Upper lobe of left lung (tissue), 6 donors: ENCODE measurements around the gene MOAP1. TPM values are rescaled to one million over a fixed set of nuclear protein-coding genes. Genes with fewer than 3 reads are reported as not detected.
"Not testable (repeated sequence)": the region's sequence is repeated elsewhere in the genome, so short reads cannot be mapped to it uniquely, and the experiment has no call there.

Experiments
- ATAC-seq, 2 donors: fragments of 200-7000 bp; cut with Tn5 transposase; one replicate each; pipeline ENCODE4 v1.9.1; 2022; ENCODE audit warnings: mild to moderate bottlenecking in 2 of 2, moderate library complexity in 2 of 2; ENCODE audit not compliant: low FRiP score in 2 of 2
- DNase-seq, 2 donors: peaks; one replicate each; pipeline ENCODE4 v3.0.0-alpha.2; 2019 to 2020
- H3K27ac ChIP-seq, 4 donors: fragments of 200-600 bp; sonication (generic); one replicate each; pipeline ENCODE4 v1.5.1; 2016 to 2019
- H3K27me3 ChIP-seq, 4 donors: fragments of 200-600 bp; sonication (generic); one replicate each; pipeline ENCODE4 v1.5.1; 2017 to 2019
- H3K36me3 ChIP-seq, 4 donors: fragments of 200-600 bp; sonication (generic); one replicate each; pipeline ENCODE4 v1.5.1; 2016 to 2019
- H3K4me1 ChIP-seq, 4 donors: fragments of 200-600 bp; sonication (generic); one replicate each; pipeline ENCODE4 v1.5.1; 2018 to 2019
- H3K4me3 ChIP-seq, 4 donors: fragments of 200-600 bp; sonication (generic); one replicate each; pipeline ENCODE4 v1.5.1; 2017 to 2019; ENCODE audit warnings: mild to moderate bottlenecking in 2 of 4, moderate library complexity in 1 of 4
- H3K9me3 ChIP-seq, 4 donors: fragments of 200-600 bp; sonication (generic); one replicate each; pipeline ENCODE4 v1.5.1; 2018 to 2019
- CTCF ChIP-seq, 6 experiments: fragments of 450-650 bp in 4 of 6; fragments of 200-600 bp in 2 of 6; sonication (generic) in 2 of 6; IDR thresholded peaks; one replicate each; pipeline ENCODE4 v1.5.1; 2016 to 2019; ENCODE audit warnings: antibody characterized with exemption in 6 of 6
- EP300 ChIP-seq, 4 donors: sonication (generic); formaldehyde crosslinking; IDR thresholded peaks; one replicate each; pipeline ENCODE4 v1.5.1; 2017; ENCODE audit warnings: antibody characterized with exemption in 4 of 4, control low read depth in 2 of 4
- POLR2A ChIP-seq, 4 donors: fragments of 450-650 bp; IDR thresholded peaks; one replicate each; pipeline ENCODE4 v1.5.1; 2016 to 2017; ENCODE audit warnings: antibody characterized with exemption in 4 of 4, mild to moderate bottlenecking in 2 of 4
- POLR2AphosphoS5 ChIP-seq, 2 donors: sonication (generic); formaldehyde crosslinking; IDR thresholded peaks; one replicate each; pipeline ENCODE4 v1.5.1; 2017; ENCODE audit warnings: antibody characterized with exemption in 2 of 2
- WGBS, 2 donors: methylation state at CpG; one replicate each; pipeline ENCODE4 v1.1.5; 2017 to 2018; 5-methylcytosine and 5-hydroxymethylcytosine counted together
- total RNA-seq, 6 donors: library from RNA; depleted of rRNA in 4 of 6; stranded (reverse); fragments of >200 nt in 4 of 6; gene quantifications; one replicate each; pipeline versions ENCODE4 v1.1.0 to v1.2.1, GENCODE V29; 2016 to 2021
- donor health status: DM: no; HTN: no; CAD: no; lungs with moderate emphysema.
- donor health status: DM: no; HTN: yes; CAD: no; lungs with severe emphysema.

MOAP1 gene
- total RNA-seq, 6 donors from 2014 or later, result 14.7 to 43.8 (median 36.4) TPM

- no peaks in the 10 kb centered on the region for H3K4me1 ChIP-seq
- H3K4me3 ChIP-seq, result no peak overlapping the region
- TF ChIP-seq EP300 (IDR thresholded peaks at IDR 0.05) (no peak), POLR2A (IDR thresholded peaks at IDR 0.05) (no peak), CTCF (IDR thresholded peaks at IDR 0.05) (no peak), POLR2AphosphoS5 (IDR thresholded peaks at IDR 0.05) (no peak)
- H3K36me3 ChIP-seq, result no peaks in the 10 kb centered on the region
- H3K27me3 ChIP-seq, result no peaks in the 10 kb centered on the region
- ATAC-seq (no peak), DNase-seq (no peak)
- 80 to 89% methylated on average over 4 of the region's 4 CpGs for WGBS, 2 donors
- no peaks in the 10 kb centered on the region for H3K9me3 ChIP-seq
- H3K27ac ChIP-seq, result no peak overlapping the region
These were observed 13.3 kb downstream of the MOAP1 start for GRCh38 chr14:93171376-93171775.

GRCh38 chr14:93170141-93170540 is 14.6 kb downstream of the MOAP1 start:
- DNase-seq, result peak in 1 of 2 donors; percentile 76
- H3K4me1 ChIP-seq, H3K9me3 ChIP-seq, H3K27me3 ChIP-seq, H3K36me3 ChIP-seq, H3K27ac ChIP-seq, ATAC-seq, H3K4me3 ChIP-seq: not testable (repeated sequence)
- WGBS, 2 donors, result 97 to 100% methylated on average over 11 to 14 of the region's 20 CpGs

GRCh38 chr14:93169619-93170018 is 15.1 kb downstream of the MOAP1 start:
- H3K9me3 ChIP-seq, DNase-seq: not testable (repeated sequence)

GRCh38 chr14:93168610-93169009 is 16.1 kb downstream of the MOAP1 start:
- H3K27ac ChIP-seq, ATAC-seq, DNase-seq, H3K9me3 ChIP-seq, H3K4me3 ChIP-seq, H3K4me1 ChIP-seq, H3K27me3 ChIP-seq, H3K36me3 ChIP-seq: not testable (repeated sequence)
- whole genome bisulfite sequencing, 2 donors, result 83 to 87% methylated on average over 9 of the region's 9 CpGs

More at GRCh38 chr14:93169619-93170018, 15.1 kb downstream of the MOAP1 start:
- H3K4me1 ChIP-seq, H3K36me3 ChIP-seq, H3K27me3 ChIP-seq, ATAC-seq, H3K4me3 ChIP-seq, H3K27ac ChIP-seq: not testable (repeated sequence)
- WGBS, 2 donors, result 78 to 88% methylated on average over 5 to 6 of the region's 6 CpGs

- ATAC-seq, H3K27me3 ChIP-seq, H3K27ac ChIP-seq, H3K4me1 ChIP-seq, DNase-seq, H3K4me3 ChIP-seq, H3K9me3 ChIP-seq, H3K36me3 ChIP-seq: not testable (repeated sequence)
- WGBS, 2 donors, result 87 to 89% methylated on average over 20 to 26 of the region's 26 CpGs
These were observed 19.1 kb downstream of the MOAP1 start for GRCh38 chr14:93165271-93166265.

- DNase-seq, result no peak
- no peak for ATAC-seq
- no peak for TF ChIP-seq POLR2AphosphoS5 (IDR thresholded peaks at IDR 0.05)
- no peak for TF ChIP-seq EP300 (IDR thresholded peaks at IDR 0.05)
- TF ChIP-seq CTCF (IDR thresholded peaks at IDR 0.05), result no peak
- no peak for TF ChIP-seq POLR2A (IDR thresholded peaks at IDR 0.05)
- no peaks in the 10 kb centered on the region for H3K27me3 ChIP-seq
- H3K4me1 ChIP-seq, result no peaks in the 10 kb centered on the region
- H3K4me3 ChIP-seq, result no peak overlapping the region
- no peaks in the 10 kb centered on the region for H3K36me3 ChIP-seq
- H3K27ac ChIP-seq, result no peak overlapping the region
- no peaks in the 10 kb centered on the region for H3K9me3 ChIP-seq
- 67 to 73% methylated on average over 5 of the region's 5 CpGs for WGBS, 2 donors
These were observed 21.1 kb downstream of the MOAP1 start for GRCh38 chr14:93163564-93163963.

GRCh38 chr14:93161411-93161940 is 23.2 kb downstream of the MOAP1 start:
- WGBS, 2 donors, result 75 to 91% methylated on average over 4 of the region's 4 CpGs
- no peak for ATAC-seq
- DNase-seq, result no peak
- no peak overlapping the region for H3K4me3 ChIP-seq
- no peak overlapping the region for H3K27ac ChIP-seq
- no peaks in the 10 kb centered on the region for H3K27me3 ChIP-seq
- no peaks in the 10 kb centered on the region for H3K4me1 ChIP-seq
- H3K9me3 ChIP-seq, result no peaks in the 10 kb centered on the region
- no peaks in the 10 kb centered on the region for H3K36me3 ChIP-seq
- TF ChIP-seq POLR2A (IDR thresholded peaks at IDR 0.05) (no peak), EP300 (IDR thresholded peaks at IDR 0.05) (no peak), CTCF (IDR thresholded peaks at IDR 0.05) (no peak), POLR2AphosphoS5 (IDR thresholded peaks at IDR 0.05) (no peak)
